ENCODE data around the gene GDAP1L1.

- no peak for TF ChIP-seq POLR2A (IDR thresholded peaks at IDR 0.05)
- TF ChIP-seq CTCF (IDR thresholded peaks at IDR 0.05): no peak
Observed at GRCh38 chr20:44235702-44236101, 11.4 kb upstream of the GDAP1L1 start.

All from uterus (tissue), 2 donors.